SK-N-SH (cell line): ENCODE results near the gene TIMM22. TPM values are rescaled to one million over a fixed set of nuclear protein-coding genes. Genes with fewer than 3 reads are reported as not detected.

Experiments used
- CTCF ChIA-PET: fragments of 300-600, 350-600 bp; formaldehyde crosslinking; extraction: SDS; loops from one replicate; lab custom pipeline; 2021; lab: Yijun Ruan, JAX
- POLR2A ChIA-PET: fragments of 350-600 bp; sonication (Branson Sonifier 250); formaldehyde crosslinking; extraction: SDS; loops from one replicate; lab custom pipeline; 2020; ENCODE audit warnings: antibody characterized with exemption, inconsistent platforms; lab: Yijun Ruan, JAX
- DNase-seq: peaks from one replicate; pipeline ENCODE4 v3.0.0; 2012
- H2AFZ ChIP-seq: fragments of 200-600 bp; sonication (generic); 2 replicates; pipeline ENCODE4 v1.8.1; 2016; ENCODE audit warnings: antibody characterized with exemption, mild to moderate bottlenecking, low read depth
- H3F3A ChIP-seq: fragments of 200-600 bp; sonication (generic); replicated peaks from 2 replicates; pipeline ENCODE3; 2016; ENCODE audit warnings: antibody characterized with exemption, mild to moderate bottlenecking; ENCODE audit not compliant: insufficient read depth
- H3K27ac ChIP-seq, 2 experiments: fragments of 200-500 bp in 1 of 2; fragments of 200-600 bp in 1 of 2; sonication (Bioruptor generic) in 1 of 2; sonication (generic), shearing (Covaris generic) in 1 of 2; 2 replicates each; pipeline versions ENCODE4 v1.5.1 to v1.6.1; 2014 to 2016; ENCODE audit warnings: low read depth in 2 of 2, inconsistent platforms in 1 of 2, low read length in 1 of 2, mild to moderate bottlenecking in 1 of 2, mixed read lengths in 1 of 2
- H3K27me3 ChIP-seq: fragments of 200-600 bp; sonication (generic), shearing (Covaris generic); 2 replicates; pipeline ENCODE4 v1.6.1; 2016; ENCODE audit warnings: mixed run types; ENCODE audit not compliant: insufficient read depth
- H3K36me3 ChIP-seq, 2 experiments: fragments of 200-500 bp in 1 of 2; fragments of 200-600 bp in 1 of 2; sonication (Bioruptor generic) in 1 of 2; sonication (generic) in 1 of 2; replicated peaks in 1 of 2; 2 replicates each; pipeline versions ENCODE3 to v1.5.1; 2014 to 2016; ENCODE audit warnings: low read length in 1 of 2, mild to moderate bottlenecking in 1 of 2; ENCODE audit not compliant: insufficient read depth in 2 of 2, control insufficient read depth in 1 of 2
- H3K4me1 ChIP-seq, 2 experiments: fragments of 200-500 bp in 1 of 2; fragments of 200-600 bp in 1 of 2; sonication (Bioruptor generic) in 1 of 2; sonication (generic), shearing (Covaris generic) in 1 of 2; 2 replicates each; pipeline versions ENCODE4 v1.5.1 to v1.6.1; 2014 to 2016; ENCODE audit warnings: low read depth in 1 of 2, low read length in 1 of 2, mixed run types in 1 of 2; ENCODE audit not compliant: insufficient read depth in 2 of 2, control insufficient read depth in 1 of 2
- H3K4me2 ChIP-seq: fragments of 200-600 bp; sonication (generic), shearing (Covaris generic); 2 replicates; pipeline ENCODE4 v1.6.1; 2017; ENCODE audit warnings: mixed run types
- H3K4me3 ChIP-seq, 2 experiments: fragments of 200-500 bp in 1 of 2; fragments of 200-600 bp in 1 of 2; sonication (Bioruptor generic) in 1 of 2; sonication (generic), shearing (Covaris generic) in 1 of 2; 2 replicates each; pipeline versions ENCODE4 v1.5.1 to v1.8.1; 2014 to 2016; ENCODE audit warnings: low read depth in 2 of 2, inconsistent platforms in 1 of 2, low read length in 1 of 2, mild to moderate bottlenecking in 1 of 2, mixed read lengths in 1 of 2, moderate library complexity in 1 of 2
- H3K79me2 ChIP-seq: fragments of 200-600 bp; sonication (generic); 2 replicates; pipeline ENCODE4 v1.8.1; 2017; ENCODE audit warnings: mild to moderate bottlenecking; ENCODE audit not compliant: insufficient read depth
- H3K9ac ChIP-seq: fragments of 200-600 bp; sonication (generic); 2 replicates; pipeline ENCODE4 v1.6.1; 2017; ENCODE audit warnings: mixed run types
- H3K9me2 ChIP-seq: fragments of 200-600 bp; sonication (generic); 2 replicates; pipeline ENCODE4 v1.6.1; 2017; ENCODE audit warnings: mixed run types
- H3K9me3 ChIP-seq: fragments of 200-600 bp; sonication (generic); 2 replicates; pipeline ENCODE4 v1.6.1; 2017; ENCODE audit warnings: mixed run types, mild to moderate bottlenecking, moderate library complexity
- H4K20me1 ChIP-seq: fragments of 200-600 bp; sonication (generic); 2 replicates; pipeline ENCODE4 v1.6.1; 2017; ENCODE audit warnings: mild to moderate bottlenecking, mixed run types; ENCODE audit not compliant: insufficient read depth
- FOSL2 ChIP-seq: IDR thresholded peaks from 2 replicates; pipeline ENCODE4 v1.4.0; 2012; ENCODE audit warnings: low read depth, mild to moderate bottlenecking, moderate library complexity, borderline replicate concordance
- FOXJ3 ChIP-seq: sonication (generic); formaldehyde crosslinking; IDR thresholded peaks from 2 replicates; pipeline ENCODE4 v1.5.1; 2020; ENCODE audit warnings: mild to moderate bottlenecking, missing genetic modification reagents
- FOXM1 ChIP-seq: IDR thresholded peaks from 2 replicates; pipeline ENCODE4 v1.4.0; 2012; ENCODE audit warnings: low read depth, mild to moderate bottlenecking
- GATA2 ChIP-seq: sonication (generic); formaldehyde crosslinking; IDR thresholded peaks from 2 replicates; pipeline ENCODE4 v1.5.0; 2020; ENCODE audit warnings: mild to moderate bottlenecking, missing genetic modification reagents
- JUND ChIP-seq: IDR thresholded peaks from 2 replicates; pipeline ENCODE4 v1.4.0; 2012
- MEF2A ChIP-seq: IDR thresholded peaks from 2 replicates; pipeline ENCODE4 v1.4.0; 2012; ENCODE audit warnings: low read depth, borderline replicate concordance
- RCOR1 ChIP-seq: fragments of 150-350 bp; IDR thresholded peaks from 2 replicates; pipeline ENCODE4 v1.6.1; 2017; ENCODE audit warnings: antibody characterized with exemption, low read length
- RFX5 ChIP-seq: IDR thresholded peaks from 2 replicates; pipeline ENCODE4 v1.6.1; 2012; ENCODE audit warnings: mild to moderate bottlenecking, improper control_type of control experiment, low read length
- SIN3A ChIP-seq: IDR thresholded peaks from 2 replicates; pipeline ENCODE4 v1.6.1; 2012; ENCODE audit warnings: low read depth, mild to moderate bottlenecking, low read length, moderate library complexity, borderline replicate concordance
- SMC3 ChIP-seq: IDR thresholded peaks from 2 replicates; pipeline ENCODE4 v1.6.1; 2012; ENCODE audit warnings: low read depth, low read length, improper control_type of control experiment
- TAF1 ChIP-seq: IDR thresholded peaks from 2 replicates; pipeline ENCODE4 v1.6.1; 2012; ENCODE audit warnings: low read depth, mild to moderate bottlenecking, low read length, moderate library complexity, borderline replicate concordance
- USF2 ChIP-seq: fragments of 150-350 bp; IDR thresholded peaks from 2 replicates; pipeline ENCODE4 v1.6.1; 2017; ENCODE audit warnings: antibody characterized with exemption, low read length, low read depth, borderline replicate concordance
- ZBTB33 ChIP-seq: IDR thresholded peaks from 2 replicates; pipeline ENCODE4 v1.4.0; 2012; ENCODE audit warnings: low read depth, borderline replicate concordance
- WGBS: methylation state at CpG from one replicate; pipeline ENCODE4 v1.1.6; 2017; ENCODE audit warnings: low lambda C conversion rate; 5-methylcytosine and 5-hydroxymethylcytosine counted together
- polyA plus RNA-seq, 3 experiments: library from polyadenylated mRNA; depleted of rRNA; stranded (reverse); fragments of >200 nt; gene quantifications; 2 replicates each; pipeline ENCODE4 v1.2.3, GENCODE V29; 2012
- TF ChIP-seq, protein P1 (sequence below): fragments of 150-350 bp; IDR thresholded peaks from 2 replicates; pipeline ENCODE4 v1.6.1; 2016; ENCODE audit warnings: mild to moderate bottlenecking, low read depth, low read length
- TF ChIP-seq, protein P2 (sequence below): IDR thresholded peaks from 2 replicates; pipeline ENCODE4 v1.6.1; 2012; ENCODE audit warnings: mild to moderate bottlenecking, low read depth, low read length, moderate library complexity

The TIMM22 gene
- polyA plus RNA-seq, 1 of the 3 experiments (the other 2 are of a cell fraction): 9.9 TPM

DNA sequence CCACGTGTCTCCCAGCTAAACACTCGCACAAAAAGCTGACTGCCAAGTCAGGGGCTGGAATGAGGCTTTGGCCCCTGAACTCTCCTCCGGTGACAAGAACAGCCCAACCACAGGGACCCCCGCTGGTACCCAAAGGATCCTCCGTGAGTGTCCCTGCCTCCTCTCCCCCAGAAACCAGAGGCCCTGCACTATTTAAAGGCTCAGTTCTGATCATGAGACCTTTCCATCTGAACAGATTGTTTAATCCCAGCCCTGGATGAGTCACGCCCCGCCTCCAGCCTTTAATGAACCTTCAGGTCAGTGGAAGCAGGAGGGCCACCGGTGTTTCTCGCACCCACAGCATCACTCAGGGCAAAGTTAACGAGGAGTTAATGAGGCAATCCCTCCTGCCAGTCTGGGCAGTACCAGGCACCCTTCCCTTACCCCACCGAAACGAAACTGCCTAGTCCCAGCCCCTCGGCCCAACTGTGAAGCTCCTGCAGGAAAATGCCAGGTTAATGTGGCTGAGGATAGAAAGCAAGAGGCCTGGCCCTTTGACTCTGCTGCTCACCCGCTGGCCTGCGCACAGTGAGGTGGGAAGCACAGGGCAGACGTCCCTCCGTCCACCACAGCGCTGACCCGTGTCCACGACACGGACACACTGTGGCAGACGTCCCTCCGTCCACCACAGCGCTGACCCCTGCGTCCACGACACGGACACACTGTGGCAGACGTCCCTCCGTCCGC lies 32.4 kb downstream of the TIMM22 start:
- POLR2A ChIA-PET: no interaction called here
- H4K20me1 ChIP-seq: peaks cover 36% of the 10 kb centered on the region

DNA sequence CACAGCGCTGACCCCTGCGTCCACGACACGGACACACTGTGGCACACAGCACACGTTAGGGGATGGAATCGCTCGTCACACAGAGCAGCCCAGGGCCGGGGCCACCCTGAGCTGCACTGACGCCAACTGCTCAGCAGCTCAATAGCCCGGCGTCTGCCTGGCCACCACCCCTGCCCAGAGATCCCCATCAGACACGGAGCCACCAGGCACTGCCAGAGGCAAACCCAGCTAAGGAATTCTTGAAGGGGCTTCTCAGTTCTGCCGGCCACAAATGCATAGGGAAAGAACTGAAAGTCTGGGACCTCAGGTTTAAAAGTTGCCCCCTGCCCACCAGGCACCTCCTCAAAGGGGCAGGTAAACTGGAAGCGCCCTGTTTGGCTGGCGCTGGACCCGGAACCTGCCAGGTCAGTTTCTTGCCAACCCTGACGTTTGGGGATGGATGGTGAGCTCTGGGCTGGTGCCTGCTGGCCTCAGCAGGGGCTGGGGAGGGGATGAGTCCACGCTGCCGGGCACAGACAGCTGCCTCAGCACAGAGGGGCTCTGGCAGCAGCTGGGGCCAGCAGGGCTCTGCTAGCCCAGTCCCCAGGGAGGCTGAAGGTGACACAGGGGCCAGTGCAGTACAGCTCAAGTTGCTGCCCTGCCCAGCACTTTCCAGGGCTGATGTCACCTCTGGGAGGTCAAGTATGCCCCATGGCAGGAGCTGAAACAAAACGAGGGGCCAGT lies 33.2 kb downstream of the TIMM22 start:
- POLR2A ChIA-PET: no interaction called here
- H4K20me1 ChIP-seq: peaks cover 42% of the 10 kb centered on the region
- TF ChIP-seq USF2: no peak
- TF ChIP-seq SIN3A: no peak
- TF ChIP-seq RFX5: no peak
- TF ChIP-seq FOXM1: no peak
- TF ChIP-seq SMC3: no peak
- no peak for TF ChIP-seq FOSL2
- no peak for TF ChIP-seq JUND
- TF ChIP-seq, protein P1, sequence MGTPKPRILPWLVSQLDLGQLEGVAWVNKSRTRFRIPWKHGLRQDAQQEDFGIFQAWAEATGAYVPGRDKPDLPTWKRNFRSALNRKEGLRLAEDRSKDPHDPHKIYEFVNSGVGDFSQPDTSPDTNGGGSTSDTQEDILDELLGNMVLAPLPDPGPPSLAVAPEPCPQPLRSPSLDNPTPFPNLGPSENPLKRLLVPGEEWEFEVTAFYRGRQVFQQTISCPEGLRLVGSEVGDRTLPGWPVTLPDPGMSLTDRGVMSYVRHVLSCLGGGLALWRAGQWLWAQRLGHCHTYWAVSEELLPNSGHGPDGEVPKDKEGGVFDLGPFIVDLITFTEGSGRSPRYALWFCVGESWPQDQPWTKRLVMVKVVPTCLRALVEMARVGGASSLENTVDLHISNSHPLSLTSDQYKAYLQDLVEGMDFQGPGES: no peak
- TF ChIP-seq FOXJ3 (CRISPR knock-in tag): no peak
- no peak for TF ChIP-seq ZBTB33
- TF ChIP-seq RCOR1: no peak
- TF ChIP-seq GATA2 (CRISPR knock-in tag): no peak
- TF ChIP-seq, protein P2, sequence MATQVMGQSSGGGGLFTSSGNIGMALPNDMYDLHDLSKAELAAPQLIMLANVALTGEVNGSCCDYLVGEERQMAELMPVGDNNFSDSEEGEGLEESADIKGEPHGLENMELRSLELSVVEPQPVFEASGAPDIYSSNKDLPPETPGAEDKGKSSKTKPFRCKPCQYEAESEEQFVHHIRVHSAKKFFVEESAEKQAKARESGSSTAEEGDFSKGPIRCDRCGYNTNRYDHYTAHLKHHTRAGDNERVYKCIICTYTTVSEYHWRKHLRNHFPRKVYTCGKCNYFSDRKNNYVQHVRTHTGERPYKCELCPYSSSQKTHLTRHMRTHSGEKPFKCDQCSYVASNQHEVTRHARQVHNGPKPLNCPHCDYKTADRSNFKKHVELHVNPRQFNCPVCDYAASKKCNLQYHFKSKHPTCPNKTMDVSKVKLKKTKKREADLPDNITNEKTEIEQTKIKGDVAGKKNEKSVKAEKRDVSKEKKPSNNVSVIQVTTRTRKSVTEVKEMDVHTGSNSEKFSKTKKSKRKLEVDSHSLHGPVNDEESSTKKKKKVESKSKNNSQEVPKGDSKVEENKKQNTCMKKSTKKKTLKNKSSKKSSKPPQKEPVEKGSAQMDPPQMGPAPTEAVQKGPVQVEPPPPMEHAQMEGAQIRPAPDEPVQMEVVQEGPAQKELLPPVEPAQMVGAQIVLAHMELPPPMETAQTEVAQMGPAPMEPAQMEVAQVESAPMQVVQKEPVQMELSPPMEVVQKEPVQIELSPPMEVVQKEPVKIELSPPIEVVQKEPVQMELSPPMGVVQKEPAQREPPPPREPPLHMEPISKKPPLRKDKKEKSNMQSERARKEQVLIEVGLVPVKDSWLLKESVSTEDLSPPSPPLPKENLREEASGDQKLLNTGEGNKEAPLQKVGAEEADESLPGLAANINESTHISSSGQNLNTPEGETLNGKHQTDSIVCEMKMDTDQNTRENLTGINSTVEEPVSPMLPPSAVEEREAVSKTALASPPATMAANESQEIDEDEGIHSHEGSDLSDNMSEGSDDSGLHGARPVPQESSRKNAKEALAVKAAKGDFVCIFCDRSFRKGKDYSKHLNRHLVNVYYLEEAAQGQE: no peak
- TF ChIP-seq MEF2A: no peak

More for the DNA sequence above, 32.4 kb downstream of the TIMM22 start:
- Histone ChIP-seq H3K4me3 (no peak overlapping the region), H3K4me2 (no peak overlapping the region), H3K27me3 (no peaks in the 10 kb centered on the region), H3K36me3 (peaks cover 2 to 19% of the 10 kb centered on the region in 2 experiments), H3K4me1 (peaks cover 0 to 21% of the 10 kb centered on the region in 2 experiments; a peak in 1 of 4 replicates), H3F3A (peaks cover 6% of the 10 kb centered on the region), H3K9ac (no peak overlapping the region), H3K9me3 (no peaks in the 10 kb centered on the region), H3K79me2 (peaks cover 5% of the 10 kb centered on the region; the same call in 1 of the 2 replicates), H3K27ac (peak overlapping the region in 1 of 2 experiments; percentile 94; a peak in 2 of 4 replicates), H3K9me2 (no peaks in the 10 kb centered on the region), H2AFZ (no peak overlapping the region)
- CTCF ChIA-PET: interaction anchor here (0.6 to 6.3 kb wide), 9 partner anchors 13 to 158 kb away, joined by 3 to 41 read pairs (median 4); partner anchors contain the start of genes NXN and TIMM22
- TF ChIP-seq SMC3 (no peak), TAF1 (no peak), FOXJ3 (CRISPR knock-in tag) (no peak)
- WGBS: 81% methylated on average over 19 of the region's 30 CpGs
- DNase-seq: no peak

More for the DNA sequence above, 33.2 kb downstream of the TIMM22 start:
- H3K27ac ChIP-seq: peak overlapping the region; percentile 18 to 94; a peak in 3 of 4 replicates
- no peaks in the 10 kb centered on the region for H3K9me3 ChIP-seq
- no peak overlapping the region for H3K4me2 ChIP-seq
- H3K4me3 ChIP-seq: no peak overlapping the region
- CTCF ChIA-PET: interaction anchor here (0.8 to 6.3 kb wide), 9 partner anchors 10 to 157 kb away, joined by 3 to 41 read pairs (median 4); partner anchors contain the start of genes NXN and TIMM22
- peaks cover 2 to 19% of the 10 kb centered on the region in 2 experiments for H3K36me3 ChIP-seq
- no peak overlapping the region for H2AFZ ChIP-seq
- H3K9ac ChIP-seq: no peak overlapping the region
- no peaks in the 10 kb centered on the region for H3K27me3 ChIP-seq
- peaks cover 4% of the 10 kb centered on the region; the same call in 1 of the 2 replicates for H3K79me2 ChIP-seq
- DNase-seq: peak; percentile 79
- peaks cover 6% of the 10 kb centered on the region for H3F3A ChIP-seq
- WGBS: 80% methylated on average over 12 of the region's 20 CpGs
- H3K9me2 ChIP-seq: no peaks in the 10 kb centered on the region
- H3K4me1 ChIP-seq: peaks cover 0 to 21% of the 10 kb centered on the region in 2 experiments; a peak in 1 of 4 replicates
